Activated CD4-positive, alpha-beta T cell treated with anti-CD3 and anti-CD28 coated beads, Interleukin-2, amount 50 U/mL, for 48 hours (primary cell): ENCODE data around the gene CYP11A1.

Experiments used
- DNase-seq, 2 experiments: peaks; one replicate each; pipeline ENCODE4 v3.0.0-alpha.2; 2020

The CYP11A1 gene

DNA sequence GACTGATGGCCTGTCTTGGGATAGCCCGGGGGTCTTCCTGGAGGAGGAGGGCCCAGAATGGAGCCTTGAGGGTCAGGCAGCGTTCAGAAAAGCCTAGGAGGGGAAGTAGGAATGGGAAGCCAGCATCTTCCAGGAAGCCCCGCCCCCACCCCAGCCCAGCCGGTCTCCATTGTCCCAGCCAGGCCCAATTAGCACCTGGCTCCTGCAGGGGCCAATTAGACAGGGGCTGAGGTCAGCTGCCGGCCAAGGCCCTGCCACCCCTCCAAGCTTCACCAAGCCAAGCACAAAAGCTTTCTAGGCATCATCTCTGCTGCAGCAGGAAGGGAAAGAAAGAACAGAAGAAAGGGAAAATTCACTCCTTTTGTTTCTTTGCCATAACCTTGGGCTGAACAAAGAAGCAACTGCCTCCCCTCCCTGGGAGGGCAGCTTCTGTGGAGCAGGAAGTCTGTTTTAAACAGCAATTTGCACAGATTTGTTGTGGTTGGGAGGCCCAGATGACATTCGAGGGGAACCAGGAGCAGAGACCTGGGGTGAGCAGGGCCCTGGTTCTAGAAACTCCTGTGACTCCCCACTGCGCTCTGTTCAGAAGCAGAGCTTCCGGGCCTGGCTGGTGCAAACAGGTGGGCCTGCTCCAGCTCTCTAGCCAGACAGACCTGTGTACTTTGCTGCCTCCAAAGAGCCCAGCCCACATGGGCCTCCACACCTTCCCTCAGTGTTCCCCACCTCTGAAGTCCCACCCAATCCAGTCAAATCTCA lies 47.7 kb downstream of the CYP11A1 start:
- no peak for DNase-seq

DNA sequence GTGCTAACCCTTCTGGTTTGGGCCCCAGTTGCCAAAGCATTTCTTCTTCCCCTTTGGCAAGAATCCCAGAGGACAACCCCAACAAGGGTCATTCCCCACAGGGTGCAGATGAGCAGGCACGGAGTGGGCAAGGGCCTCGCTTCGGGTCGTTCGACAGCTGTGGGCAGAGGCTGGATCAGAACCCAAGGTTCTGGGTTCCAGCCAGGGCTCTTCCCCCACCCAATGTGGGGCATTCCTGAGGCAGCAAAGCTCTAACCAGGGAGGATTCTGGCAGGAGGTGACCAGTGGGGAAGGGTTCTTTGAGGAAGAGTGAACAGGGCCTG lies 48.3 kb downstream of the CYP11A1 start:
- no peak for DNase-seq

DNA sequence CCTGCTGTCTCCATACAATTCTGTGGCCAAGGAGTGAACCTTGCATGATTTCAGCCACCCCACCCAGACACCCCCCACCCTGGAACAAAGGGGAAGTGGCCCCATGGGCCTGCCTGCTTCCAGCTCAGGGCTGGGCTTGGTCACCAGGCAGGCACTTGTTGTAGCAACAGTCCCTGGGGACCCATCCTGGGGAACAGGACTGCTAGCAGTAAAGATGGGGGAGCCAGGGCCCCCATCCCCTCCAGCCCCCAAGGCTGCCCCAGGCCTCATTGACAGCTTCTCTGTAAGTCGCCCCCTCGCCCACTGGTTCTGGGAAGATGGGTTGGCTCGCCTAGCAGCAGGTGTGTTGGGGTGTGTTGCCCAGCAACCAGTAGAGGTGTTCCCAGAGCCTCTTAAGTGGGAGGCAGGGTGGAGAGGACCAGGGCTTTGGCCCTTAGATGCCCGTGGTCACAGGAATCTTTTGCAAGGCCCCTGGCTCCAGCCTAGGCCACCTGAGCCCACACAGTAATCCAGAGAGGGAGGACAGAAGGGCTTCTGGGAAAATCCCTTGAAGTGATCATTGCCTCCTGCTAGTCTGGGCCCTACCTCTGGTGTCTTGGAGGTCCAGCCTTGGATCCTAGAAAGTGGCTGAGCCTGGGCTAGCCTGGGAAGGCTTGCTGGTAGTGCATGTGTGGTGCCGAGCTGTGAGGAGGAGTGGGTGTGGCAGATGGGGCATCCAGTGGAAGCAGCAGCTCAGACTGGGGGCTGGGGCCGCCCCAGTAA lies 48.9 kb downstream of the CYP11A1 start:
- DNase-seq = no peak

DNA sequence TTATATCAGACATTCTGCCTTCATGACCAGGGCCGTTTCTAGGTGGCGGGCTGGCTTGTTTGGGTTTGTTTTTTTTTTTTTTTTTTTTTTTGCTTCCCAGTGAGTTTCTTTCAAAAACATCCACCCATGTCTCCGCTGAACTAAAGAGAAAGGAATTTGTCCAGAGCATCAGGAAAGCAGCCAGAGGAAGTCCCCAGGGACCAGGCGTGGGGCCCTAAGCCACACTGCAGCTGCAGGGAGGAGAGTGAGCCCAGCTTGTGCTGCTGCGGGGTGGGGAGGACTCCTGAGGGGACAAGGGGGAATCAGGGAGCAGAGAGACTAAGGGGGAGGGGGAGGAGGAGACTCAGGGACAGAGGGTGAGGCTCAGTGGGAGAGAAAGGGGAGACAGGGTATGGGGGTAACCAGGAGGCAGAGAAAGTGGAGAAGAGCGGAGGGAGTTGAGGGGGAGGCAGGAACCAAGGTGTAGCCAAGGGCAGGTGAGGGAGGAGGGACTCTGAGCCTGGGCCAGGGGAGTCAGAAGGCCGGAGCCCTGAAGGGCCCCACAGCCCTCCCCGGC lies 49.5 kb downstream of the CYP11A1 start:
- DNase-seq = no peak

DNA sequence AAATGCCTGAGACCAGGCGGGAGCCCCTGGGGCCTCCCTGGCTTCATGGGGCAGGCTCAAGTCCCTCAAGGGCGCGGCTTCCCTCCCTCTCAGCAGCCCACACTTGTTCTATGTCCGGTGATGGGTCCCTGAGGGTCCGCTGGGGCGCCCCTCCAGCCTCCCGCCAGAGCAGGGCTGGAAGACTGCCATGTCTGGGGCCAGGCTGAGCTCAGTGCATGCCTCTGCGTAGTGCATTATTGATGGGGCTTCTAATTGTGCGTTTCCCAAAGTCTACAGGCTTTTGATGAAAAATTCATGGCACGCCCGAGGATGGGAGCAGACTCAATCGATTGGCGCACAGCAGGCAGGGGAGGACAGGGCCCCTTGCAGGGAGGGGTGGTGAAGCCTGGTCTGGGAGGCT lies 51.3 kb downstream of the CYP11A1 start:
- no peak for DNase-seq

DNA sequence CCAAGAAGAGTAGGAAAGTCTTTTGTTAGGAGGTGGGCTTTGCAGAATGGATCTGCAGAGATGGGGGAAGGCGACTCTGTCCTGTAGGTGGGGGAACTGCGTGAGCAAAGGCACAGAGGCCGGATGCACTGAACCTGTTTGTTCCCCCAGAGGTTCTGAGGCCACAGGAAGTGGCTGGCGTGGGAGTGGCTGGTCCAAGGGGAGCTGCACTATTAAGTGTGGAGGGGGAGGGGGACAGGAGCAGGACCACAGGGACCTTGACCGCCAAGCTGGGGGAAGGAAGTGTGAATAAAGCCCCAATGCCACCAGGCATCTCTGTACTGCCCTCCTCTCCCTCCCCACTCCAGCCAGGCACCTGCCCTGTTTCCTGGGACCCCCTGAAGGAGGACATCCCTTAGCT lies 51.8 kb downstream of the CYP11A1 start:
- DNase-seq = peak; percentile 17 to 33

DNA sequence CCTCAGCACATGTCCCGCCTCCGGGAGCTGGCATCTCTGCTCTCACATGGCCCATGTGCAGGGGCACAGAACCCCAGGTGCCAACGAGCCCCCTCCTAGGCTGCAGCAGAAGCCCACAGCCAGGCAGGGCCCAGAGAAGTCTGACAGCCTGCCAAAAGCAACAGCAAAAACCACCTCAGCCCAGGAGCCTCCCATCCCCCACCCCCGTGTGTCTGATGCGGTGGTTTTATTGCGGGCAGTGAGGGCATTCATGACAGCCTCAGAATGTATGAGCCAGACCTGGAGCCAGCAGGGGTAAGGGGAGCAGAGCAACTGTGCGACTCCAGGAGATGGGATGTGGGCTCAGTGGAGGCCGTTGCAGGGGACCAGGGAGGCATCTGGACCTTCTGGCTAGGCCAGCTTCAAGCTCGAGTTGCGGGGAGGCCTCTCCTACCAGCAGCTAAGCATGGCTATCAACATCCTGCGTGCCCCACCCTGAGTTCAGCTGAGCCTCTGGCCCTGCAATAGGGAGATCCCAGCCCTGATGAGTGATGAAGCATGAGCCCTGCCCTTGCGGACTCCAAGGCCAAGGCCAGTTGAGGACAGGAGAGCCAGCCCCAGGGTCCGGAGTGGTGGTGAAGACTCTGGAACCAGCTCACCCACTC lies 52.5 kb downstream of the CYP11A1 start:
- peak; percentile 27 to 39 for DNase-seq

DNA sequence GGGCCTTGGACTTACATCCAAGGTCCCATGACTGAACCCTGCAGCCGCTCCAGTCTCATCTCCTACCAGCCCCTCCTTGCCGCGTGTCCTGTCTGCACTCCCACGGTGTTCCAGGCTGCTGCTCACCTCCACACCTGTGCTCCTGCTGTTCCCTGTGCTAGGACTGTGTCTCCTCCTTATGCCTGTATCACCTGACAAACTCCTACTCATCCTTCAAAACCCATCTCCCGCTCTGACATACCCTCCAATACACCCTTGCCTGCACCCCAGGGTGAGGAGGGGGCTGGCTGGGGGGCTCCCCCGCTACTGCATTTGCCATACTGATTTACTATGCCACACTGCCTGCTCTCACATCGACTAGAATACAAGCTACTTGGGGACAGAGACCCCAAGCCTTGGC lies 53.6 kb downstream of the CYP11A1 start:
- DNase-seq = no peak

DNA sequence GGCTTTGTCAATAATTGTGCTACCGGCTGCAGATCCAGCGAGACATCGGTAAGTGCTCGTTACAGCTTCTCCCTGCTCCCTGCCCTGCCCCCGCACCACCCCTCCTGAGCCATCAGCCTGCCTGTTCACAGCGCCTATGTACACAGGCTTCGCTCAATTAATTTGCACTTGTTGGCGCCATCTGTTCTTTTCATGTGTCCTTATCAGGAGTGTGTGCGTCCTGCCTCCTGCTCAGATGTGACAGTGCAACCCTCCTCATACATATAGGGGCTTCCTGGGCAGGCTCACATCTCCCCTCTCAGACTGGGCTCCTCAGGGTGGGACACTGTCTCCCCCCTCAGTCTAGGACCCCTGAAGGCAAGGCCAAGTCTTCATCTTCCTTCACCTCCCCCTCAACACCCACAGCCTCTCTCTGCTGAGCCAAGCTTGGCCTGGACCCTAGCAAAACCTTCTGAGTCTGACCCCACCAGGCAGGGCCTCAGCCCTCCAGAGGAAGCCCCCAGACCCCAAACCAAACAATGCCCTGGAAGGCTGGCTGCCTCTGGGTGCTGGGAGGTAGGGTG lies 54.9 kb downstream of the CYP11A1 start:
- no peak for DNase-seq

DNA sequence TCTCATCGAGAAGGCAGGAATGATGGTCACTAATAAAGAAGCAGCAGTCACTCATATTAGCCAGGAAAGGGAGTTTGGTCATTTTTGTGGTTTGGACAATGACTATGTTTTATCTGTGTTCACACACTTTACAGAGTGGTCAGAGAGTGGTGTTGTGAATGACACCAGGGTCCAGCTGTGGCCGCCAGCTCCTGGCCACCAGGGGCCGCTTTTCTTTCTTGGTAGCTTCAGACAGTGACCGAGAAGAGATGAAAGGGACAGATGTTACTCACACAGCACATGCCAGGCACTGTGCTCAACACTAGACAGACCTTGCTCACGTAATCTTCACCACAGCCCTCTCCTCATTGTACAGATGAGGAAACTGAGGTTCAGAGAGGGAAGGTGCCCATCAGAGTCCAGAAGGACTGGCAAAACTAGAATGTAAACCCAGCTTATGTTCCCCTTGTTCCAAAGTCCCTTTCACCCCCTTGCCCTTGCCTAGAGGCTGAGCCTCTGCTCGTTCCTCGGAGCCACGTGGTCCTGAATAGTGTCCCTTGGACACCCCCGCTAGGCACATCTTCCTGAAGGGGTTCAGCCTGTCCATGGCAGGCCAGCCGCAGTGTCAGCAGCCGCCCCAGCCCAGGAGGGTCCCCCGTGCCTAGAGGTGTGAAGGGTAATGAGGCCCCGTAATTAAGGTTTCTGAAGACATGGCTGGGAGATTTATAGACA lies 55.6 kb downstream of the CYP11A1 start:
- DNase-seq = no peak

DNA sequence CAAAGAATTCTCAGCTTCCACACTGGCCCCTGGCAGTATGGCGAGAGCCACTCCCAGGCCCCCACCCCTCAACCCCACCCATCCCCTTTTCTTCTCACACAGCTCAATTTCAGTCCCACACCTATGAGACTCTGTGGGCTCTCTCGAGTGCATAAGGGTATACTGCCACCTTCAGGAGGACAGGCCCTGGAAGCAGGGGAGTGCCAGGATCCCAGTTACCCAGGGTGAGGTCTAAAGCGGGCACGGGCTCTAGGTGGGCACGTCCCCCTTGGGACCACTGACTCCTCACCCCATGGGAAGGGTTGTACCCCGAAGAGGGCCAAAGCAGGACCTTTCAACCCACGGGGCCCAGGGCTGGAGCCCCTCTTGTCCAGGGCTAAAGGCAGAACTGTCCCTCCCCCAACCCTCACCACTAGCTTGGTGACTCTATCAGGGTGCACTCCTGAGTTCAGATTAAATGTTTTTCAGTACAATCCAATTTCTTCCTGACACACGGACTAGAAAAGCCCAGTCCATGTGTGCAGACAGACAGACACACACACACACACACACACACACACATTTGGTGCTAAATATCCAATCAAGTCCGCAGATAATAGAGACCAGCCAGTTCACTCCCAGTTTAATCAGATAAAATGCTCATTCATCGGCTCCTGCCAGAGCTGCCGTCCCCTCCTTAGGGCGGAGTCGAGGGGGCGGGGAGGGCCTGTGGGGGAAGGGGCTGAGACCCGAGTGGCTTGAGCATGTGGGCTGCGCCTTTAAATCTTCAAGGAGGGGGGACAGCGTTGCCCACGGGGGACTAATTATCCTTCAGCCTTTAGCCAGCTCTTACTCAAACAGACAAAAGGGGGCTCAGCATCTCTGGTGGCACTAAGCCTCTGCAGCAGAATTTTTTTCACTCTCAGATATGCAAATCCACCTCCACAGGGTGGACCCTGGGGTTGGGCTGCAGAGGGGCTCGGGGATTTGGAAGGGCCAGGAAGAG lies 59.3 kb downstream of the CYP11A1 start:
- peak; percentile 32 to 45 for DNase-seq

DNA sequence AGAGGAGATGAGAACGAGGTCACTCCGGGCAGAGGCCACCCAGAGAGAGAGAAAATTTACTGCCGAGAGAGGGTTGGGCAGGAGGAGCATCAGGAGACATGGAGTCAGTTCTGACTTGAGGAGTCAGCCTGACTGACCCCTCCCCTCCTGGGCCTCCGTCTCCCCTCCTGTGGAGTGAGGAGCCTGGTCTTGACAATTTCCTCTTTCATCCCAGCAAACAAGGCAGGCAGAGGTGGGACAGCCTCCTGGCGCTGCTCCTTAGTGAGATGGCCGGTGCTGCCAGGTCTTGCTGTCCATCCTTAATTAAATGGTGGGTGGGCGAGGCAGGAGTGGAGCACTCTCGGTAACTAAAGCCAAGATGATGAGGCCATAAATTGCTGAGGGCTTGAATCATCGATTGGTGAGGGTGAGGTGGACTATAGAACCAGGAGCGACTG lies 60.6 kb downstream of the CYP11A1 start:
- no peak for DNase-seq

DNA sequence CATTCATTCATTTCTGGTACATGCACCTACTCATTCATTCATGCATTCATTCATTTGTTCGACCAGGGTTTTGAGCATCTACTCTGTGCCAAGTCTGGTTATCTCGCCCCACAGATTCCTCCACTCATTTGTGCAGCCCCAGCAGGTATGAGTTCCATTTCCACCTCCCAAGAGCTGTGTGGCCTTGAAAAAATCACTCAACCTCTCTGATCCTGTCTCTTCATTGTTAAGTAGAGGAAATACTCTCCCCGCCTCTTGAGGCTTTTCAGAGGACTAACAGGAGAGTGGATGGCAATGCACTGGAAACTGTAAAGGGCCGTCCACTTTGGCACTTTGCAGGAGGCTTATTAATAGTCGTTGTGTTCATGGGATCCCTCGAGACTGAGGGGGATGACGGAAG lies 61.8 kb downstream of the CYP11A1 start:
- DNase-seq = no peak

DNA sequence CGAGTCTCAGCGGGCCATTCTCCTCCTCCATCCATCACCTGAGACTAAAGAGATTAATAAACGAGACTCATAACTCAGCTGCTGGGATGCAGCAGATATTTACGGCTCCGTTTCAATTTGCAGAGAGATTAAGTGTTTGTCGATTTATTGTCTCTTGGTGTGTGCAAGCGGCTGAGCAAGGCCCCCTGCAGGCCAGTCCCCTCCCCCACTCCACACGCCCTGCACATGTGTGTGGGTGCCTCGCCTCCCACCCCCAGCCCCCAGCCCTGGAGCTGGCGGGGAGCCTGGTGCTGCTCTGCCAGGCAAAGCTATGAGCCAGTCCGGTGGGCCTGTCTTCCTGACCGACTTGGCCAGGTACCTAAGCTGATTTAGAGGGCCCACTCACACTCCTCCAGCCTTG lies 63.0 kb downstream of the CYP11A1 start:
- no peak for DNase-seq

DNA sequence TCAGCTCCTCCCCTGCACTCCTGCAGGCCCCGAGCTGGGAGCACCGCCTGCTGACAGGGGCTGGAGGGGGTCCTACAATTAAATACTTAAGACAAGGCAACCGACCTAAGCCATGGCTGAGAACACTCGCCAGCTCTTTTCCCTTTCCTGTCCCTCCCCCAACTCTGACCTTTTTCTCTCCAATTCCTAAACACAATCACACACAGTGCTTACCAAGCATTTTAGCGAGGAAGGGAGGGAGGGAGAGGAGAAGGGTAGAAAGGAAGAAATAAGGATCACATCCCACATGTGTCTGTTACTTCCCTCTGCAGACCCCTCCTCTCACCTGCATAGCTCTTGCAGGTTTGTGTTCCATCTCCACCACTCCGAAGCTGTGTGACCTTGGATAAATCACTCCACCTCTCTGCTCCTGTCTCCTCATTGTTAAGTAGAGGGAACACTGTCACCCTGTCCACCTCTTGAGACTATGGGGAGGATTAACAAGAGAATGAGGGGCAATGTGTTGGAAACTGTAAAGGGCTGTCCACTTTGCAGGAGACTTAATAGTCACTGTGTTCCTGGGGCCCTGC lies 63.6 kb downstream of the CYP11A1 start:
- DNase-seq = no peak

DNA sequence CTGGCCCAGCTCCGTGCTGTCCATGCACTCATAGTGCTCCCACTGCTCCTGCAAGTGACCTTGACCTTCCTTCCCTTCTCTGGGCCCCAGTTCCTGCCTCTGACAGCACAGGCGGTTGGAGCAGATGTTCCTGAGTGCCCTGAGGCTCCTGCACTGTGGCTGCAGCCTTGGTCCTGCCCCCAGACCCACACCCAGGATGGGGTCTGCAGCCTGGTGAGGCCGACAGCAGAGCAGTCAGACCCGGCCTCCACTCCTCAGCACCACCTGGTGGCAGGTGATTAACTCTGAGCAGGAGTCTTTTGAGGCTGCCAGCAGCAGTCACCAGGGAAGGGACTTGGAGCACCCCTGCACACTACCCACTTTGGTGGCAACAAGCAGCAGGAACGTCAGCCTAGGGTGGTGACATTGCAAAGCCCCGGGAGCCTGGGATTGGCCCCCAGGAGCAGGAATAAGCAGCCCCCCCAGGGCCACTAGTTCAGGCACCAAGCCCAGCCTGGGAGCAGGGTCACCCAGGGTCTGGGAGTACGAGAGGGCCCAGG lies 64.6 kb downstream of the CYP11A1 start:
- peak; percentile 50 to 59 for DNase-seq

DNA sequence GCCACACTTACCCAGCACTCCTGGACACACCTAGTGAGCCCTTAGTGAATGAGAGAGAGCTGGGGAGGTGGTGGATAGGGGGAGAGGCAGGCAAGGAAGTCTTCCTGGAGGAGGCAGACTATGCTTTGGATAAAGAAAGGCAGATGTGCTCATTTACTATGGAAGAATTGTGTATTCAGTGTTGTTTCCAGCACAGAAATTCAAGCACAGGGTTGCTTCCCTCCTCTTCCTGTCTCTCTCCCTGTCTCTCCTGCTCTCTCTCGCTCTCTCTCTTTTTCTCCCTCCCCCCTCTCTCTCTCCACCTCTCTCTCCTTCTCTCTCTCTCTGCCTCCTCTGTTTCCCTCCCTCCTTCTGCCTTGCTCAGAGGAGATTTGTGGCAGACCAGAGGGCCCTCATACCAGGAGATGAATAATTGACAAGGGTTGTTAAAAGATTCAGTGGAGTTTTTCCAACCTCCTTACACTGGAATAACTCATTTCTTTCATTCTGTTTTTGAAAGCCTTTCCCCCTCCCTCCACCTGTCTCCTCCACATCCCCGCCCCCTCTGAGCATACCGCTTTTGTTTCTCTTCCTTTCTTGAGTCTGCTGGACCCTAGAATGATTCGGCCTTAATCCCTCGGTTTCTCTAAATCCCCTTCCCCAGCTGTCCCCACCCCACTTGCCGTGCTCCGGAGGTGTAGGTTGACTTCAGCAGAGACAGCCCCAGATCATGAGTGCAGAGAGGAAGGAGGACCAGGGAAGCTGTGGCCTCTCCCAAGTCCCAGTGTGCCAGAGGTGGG lies 65.7 kb downstream of the CYP11A1 start:
- DNase-seq = no peak

DNA sequence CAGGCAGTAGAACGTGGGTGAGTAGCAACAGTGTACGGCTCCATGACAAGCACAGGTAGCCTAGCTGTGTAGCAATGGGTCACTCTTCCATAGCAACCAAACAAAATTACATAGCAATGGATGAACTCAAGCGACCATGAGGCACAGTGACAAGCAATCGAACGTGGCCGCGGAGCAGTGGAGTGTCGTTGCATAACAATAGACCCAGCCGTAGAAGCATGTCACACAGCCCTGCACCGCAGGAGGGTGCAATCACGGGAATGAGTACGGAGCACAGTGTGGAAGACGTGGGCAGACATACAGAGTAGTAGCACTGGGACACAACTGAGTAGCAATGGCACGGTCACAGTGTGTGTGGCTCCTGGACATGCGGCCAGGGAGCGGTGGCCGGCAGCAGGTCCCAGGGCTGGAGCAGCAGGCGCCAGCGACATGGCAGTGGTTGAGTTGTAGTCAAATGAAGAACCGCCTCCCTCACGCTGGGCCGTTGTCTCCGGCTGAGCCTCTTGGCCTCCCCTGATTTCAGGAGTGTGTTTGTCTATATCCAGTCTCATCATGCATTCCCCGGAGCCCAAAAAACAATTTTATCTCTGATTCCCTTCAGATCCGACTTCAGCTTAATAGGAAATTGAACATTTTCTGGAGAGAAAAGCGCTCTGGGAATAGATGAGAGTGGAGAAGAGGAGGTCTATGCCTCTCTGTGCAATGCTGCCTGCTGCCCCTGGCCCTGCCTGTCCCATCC lies 67.2 kb downstream of the CYP11A1 start:
- no peak for DNase-seq

DNA sequence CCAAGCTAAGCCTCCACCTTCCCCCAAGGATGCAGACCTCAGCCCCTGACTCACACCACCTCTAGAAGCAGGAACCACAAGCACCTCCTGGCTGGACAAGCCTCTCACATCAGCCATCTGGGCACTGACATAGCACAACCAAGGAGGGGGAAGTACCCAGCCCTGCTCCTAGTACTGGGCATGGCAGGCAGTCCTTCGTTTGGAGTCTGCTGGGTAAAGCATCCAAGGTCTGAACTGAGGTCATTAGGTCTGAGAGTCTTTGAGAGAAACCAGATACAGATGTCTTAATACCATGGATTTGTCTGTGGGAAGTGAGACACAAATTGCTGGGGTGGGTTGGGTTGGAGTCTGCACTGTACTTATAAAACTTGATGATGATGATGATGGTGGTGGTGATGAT lies 69.6 kb downstream of the CYP11A1 start:
- no peak for DNase-seq
